ENCODE data around the gene GPM6B. TPM values are rescaled to one million over a fixed set of nuclear protein-coding genes. Genes with fewer than 3 reads are reported as not detected.
"Not testable (repeated sequence)": the region's sequence is repeated elsewhere in the genome, so short reads cannot be mapped to it uniquely, and the experiment has no call there.

GPM6B gene
- total RNA-seq, 1 donor from 2014 or later = 102 TPM

DNA sequence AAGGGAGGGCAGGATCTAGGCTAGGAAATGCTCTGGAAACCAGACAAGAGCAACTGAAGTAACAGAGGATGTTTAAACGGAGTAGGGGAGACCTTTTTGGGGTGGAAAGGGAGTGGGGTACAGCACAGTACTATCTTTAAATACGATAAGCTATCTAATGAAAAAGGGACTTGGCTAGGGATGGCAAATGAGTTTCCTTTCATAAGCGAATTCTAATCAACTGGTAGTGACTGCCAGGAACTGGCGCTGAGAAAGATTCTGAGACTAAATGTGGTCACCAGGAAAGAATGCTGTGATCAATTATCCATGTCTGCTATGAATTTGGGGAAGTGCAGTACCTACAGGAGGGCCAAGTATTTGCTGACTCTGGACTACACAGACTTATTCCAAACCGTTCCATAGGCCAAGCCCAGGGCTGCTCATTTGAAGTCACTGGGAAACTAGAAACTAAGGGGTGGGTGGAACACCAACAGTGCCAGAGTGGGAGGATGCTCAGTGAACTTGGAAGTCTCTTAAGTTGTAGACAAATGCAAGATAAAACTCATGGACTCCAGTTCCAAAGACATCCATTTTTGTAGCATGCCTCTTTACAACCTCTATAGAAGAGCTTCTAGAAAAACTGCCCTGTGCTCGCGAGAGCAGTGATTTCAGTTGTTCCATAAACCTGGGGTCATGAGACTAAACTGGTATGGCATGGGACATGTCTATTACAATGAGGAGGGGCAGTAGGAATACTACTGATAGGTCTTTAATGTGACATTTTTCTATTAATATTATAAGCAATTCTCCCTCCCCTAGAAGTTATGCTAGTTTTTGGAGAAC, 84.4 kb downstream of the GPM6B start:
- no peak for DNase-seq (ENCODE audit: low read depth)

DNA sequence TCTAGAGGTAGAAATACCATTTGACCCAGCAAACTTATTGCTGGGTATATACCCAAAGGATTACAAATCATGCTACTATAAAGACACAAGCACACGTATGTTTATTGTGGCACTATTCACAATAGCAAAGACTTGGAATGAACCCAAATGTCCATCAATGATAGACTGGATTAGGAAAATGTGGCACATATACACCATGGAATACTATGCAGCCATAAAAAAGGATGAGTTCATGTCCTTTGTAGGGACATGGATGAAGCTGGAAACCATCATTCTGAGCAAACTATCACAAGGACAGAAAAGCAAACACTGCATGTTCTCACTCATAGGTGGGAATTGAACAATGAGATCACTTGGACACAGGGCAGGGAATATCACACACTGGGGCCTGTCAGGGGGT, 86.4 kb downstream of the GPM6B start:
- not testable (repeated sequence) for DNase-seq (ENCODE audit: low read depth)

DNA sequence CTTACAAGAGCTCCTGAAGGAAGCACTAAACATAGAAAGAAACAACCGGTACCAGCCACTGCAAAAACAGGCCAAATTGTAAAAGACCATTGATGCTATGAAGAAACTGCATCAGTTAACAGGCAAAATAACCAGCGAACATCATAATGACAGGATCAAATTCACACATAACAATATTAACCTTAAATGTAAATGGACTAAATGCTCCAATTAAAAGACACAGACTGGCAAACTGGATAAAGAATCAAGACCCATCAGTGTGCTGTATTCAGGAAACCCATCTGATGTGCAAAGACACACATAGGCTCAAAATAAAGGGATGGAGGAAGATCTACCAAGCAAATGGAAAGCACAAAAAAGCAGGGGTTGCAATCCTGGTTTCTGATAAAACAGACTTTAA, 90.3 kb downstream of the GPM6B start:
- not testable (repeated sequence) for DNase-seq (ENCODE audit: low read depth)

DNA sequence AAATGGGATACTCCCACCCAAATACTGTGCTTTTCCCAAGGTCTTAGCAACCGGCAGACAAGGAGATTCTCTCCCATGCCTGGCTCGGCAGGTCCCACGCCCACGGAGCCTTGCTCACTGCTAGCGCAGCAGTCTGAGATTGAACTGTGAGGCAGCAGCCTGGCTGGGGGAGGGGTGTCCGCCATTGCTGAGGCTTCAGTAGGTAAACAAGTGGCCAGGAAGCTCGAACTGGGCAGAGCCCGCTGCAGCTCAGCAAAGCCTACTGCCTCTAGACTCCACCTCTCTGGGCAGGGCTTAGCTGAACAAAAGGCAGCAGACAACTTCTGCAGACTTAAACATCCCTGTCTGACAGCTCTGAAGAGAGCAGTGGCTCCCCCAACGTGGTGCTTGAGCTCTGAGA, 92.0 kb downstream of the GPM6B start:
- DNase-seq (ENCODE audit: low read depth) = not testable (repeated sequence)

DNA sequence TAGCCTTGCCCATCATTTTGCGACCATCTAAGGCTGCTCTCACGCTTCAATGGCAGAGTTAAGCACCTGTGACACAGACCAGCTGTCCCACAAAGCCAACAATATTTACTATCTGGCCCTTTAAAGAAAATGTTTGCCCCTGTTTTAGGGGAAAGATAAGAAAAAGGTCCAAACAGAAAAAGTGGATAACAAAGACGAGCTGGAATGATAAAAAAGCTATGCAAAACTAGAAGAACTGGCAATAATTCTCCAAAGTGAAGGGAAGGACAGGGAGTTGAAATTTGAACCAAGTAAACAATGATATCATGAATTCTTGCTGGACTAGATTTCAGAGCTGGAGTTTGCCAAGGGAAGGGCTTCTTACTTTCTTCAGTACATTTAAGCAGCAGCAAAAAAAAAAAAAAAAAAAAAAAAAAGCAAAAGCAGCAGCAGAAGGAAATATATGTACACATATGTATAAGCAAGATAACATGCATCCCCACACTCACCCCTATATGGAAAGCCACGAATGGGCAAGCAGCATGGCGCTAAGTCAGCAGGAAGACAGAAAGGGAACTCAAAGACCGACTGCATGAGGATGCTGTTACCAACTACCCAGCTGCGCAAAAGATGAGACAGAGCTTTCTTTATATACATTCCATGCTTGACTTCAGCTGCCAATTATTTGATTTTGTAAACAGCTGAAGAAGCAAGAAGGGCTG, 94.9 kb downstream of the GPM6B start:
- DNase-seq (ENCODE audit: low read depth) = peak; percentile 81

DNA sequence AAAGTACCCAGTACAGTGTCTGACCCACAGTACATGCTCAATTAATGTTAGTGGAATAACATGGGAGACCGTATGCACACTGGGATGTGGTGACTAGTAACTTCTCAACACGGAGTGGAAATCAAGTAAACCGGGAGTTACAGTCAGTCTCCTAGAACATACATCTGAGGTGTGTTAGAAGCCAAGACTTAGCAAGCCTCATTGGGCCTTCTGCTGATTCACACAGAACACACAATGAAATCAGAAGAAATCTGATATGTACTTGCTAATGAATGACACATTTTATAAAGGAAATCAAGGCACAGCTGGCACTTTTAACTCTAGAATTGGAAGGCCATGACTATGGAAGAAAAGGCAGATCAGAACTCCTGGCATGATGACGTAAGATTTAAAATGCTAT, 95.5 kb downstream of the GPM6B start:
- DNase-seq (ENCODE audit: low read depth) = no peak

Other genes with a start within 250 kb of the GPM6B start
- not detected in 2 replicates for gene EGFL6, start 247.5 kb downstream of the GPM6B start, total RNA-seq
- 3.6 and 5.7 TPM in 2 replicates for gene TCEANC, start 164.0 kb downstream of the GPM6B start, total RNA-seq
- gene RAB9A, start 128.0 kb downstream of the GPM6B start, total RNA-seq = 24.6 and 40.3 TPM in 2 replicates
- gene TRAPPC2, start 82.5 kb downstream of the GPM6B start, total RNA-seq = 16.6 and 25.4 TPM in 2 replicates
- 9.9 and 20.1 TPM in 2 replicates for gene OFD1, start 82.3 kb downstream of the GPM6B start, total RNA-seq
- 14.2 and 18.4 TPM in 2 replicates for gene GEMIN8, start 212.8 kb upstream of the GPM6B start, total RNA-seq

Data from myocyte (in vitro differentiated cells).